GM12878 (cell line): Measurements from ENCODE around the gene CDK3. TPM values are rescaled to one million over a fixed set of nuclear protein-coding genes. Genes with fewer than 3 reads are reported as not detected.

Source experiments
- ATAC-seq: fragments of 200-7000 bp; cut with Tn5 transposase; 3 replicates; pipeline ENCODE4 v1.9.1; 2020; ENCODE audit warnings: mild to moderate bottlenecking, moderate library complexity
- BruUV-seq: library from RNA; stranded (reverse); fragments of 400-500 nt; replicated peaks from 2 replicates; lab custom pipeline; 2021; lab: Mats Ljungman, UMichigan
- CTCF ChIA-PET: fragments of 300-600 bp; sonication (Branson Sonifier 250); formaldehyde crosslinking; extraction: SDS; loops from one replicate; lab custom pipeline; 2021; ENCODE audit warnings: inconsistent platforms; lab: Yijun Ruan, JAX
- POLR2A ChIA-PET: fragments of 350-600 bp; formaldehyde crosslinking; extraction: SDS; loops from one replicate; lab custom pipeline; 2021; ENCODE audit warnings: inconsistent platforms; lab: Charles Lee
- RAD21 ChIA-PET: fragments of 300-600 bp; sonication (Branson Sonifier 250); formaldehyde crosslinking; loops from one replicate; lab custom pipeline; 2023; ENCODE audit warnings: antibody characterized with exemption; ENCODE audit not compliant: unreplicated experiment; lab: Charles Lee
- SMC1A ChIA-PET: fragments of 300-600 bp; sonication (Branson Sonifier 250); formaldehyde crosslinking; loops from one replicate; lab custom pipeline; 2023; ENCODE audit not compliant: unreplicated experiment, uncharacterized antibody; lab: Charles Lee
- DNase-seq: peaks from one replicate; pipeline ENCODE4 v3.0.0-alpha.2; 2011; ENCODE audit warnings: low read depth, low spot score
- FAIRE-seq: peaks from 3 replicates; lab custom pipeline; 2011; peaks lifted over from hg19 to GRCh38; lab: Jason Lieb, UNC
- H2AFZ ChIP-seq: 2 replicates; pipeline ENCODE4 v1.6.0; 2011; ENCODE audit warnings: low read depth, low read length, control low read depth; ENCODE audit not compliant: control insufficient read depth
- H3K27ac ChIP-seq: 2 replicates; pipeline ENCODE4 v1.5.1; 2011; ENCODE audit warnings: control low read depth; ENCODE audit not compliant: control insufficient read depth, insufficient read depth
- H3K27me3 ChIP-seq, 2 experiments: replicated peaks in 1 of 2; 2 replicates each; pipeline versions ENCODE4 v1.6.0 to v1.6.1; 2011; ENCODE audit warnings: low read length in 1 of 2; ENCODE audit not compliant: control insufficient read depth in 2 of 2, insufficient read depth in 2 of 2
- H3K36me3 ChIP-seq, 2 experiments: 2 replicates each; pipeline ENCODE4 v1.5.1; 2011; ENCODE audit warnings: low read length in 1 of 2; ENCODE audit not compliant: control insufficient read depth in 2 of 2, insufficient read depth in 2 of 2
- H3K4me1 ChIP-seq: 2 replicates; pipeline ENCODE4 v1.6.1; 2011; ENCODE audit warnings: mild to moderate bottlenecking, low read length, moderate library complexity, mixed read lengths; ENCODE audit not compliant: control insufficient read depth, insufficient read depth
- H3K4me2 ChIP-seq: 2 replicates; pipeline ENCODE4 v1.6.0; 2011; ENCODE audit warnings: control low read depth; ENCODE audit not compliant: control insufficient read depth, insufficient read depth
- H3K4me3 ChIP-seq: fragments of 200-600 bp; sonication (generic); 2 replicates; pipeline ENCODE4 v1.5.1; 2016
- H3K79me2 ChIP-seq: 2 replicates; pipeline ENCODE4 v1.6.0; 2011; ENCODE audit warnings: low read length; ENCODE audit not compliant: control insufficient read depth, insufficient read depth
- H3K9ac ChIP-seq: 2 replicates; pipeline ENCODE4 v1.8.0; 2011; ENCODE audit warnings: low read length, control low read depth, mixed read lengths; ENCODE audit not compliant: control insufficient read depth, insufficient read depth
- H3K9me3 ChIP-seq: replicated peaks from 3 replicates; pipeline ENCODE4 v1.5.1; 2011; ENCODE audit warnings: mild to moderate bottlenecking, low read length; ENCODE audit not compliant: control insufficient read depth, insufficient read depth
- H4K20me1 ChIP-seq: 2 replicates; pipeline ENCODE4 v1.6.0; 2011; ENCODE audit not compliant: control insufficient read depth, insufficient read depth
- BHLHE40 ChIP-seq, 2 experiments: fragments of 450-650 bp in 1 of 2; IDR thresholded peaks; 2 replicates each; pipeline ENCODE4 v1.6.1; 2011 to 2017; ENCODE audit warnings: low read depth in 2 of 2, borderline replicate concordance in 1 of 2, improper control_type of control experiment in 1 of 2, low read length in 1 of 2, mild to moderate bottlenecking in 1 of 2
- CBX3 ChIP-seq: fragments of 200-600 bp; sonication (generic); IDR thresholded peaks from 2 replicates; pipeline ENCODE4 v1.6.1; 2016; ENCODE audit warnings: low read depth, borderline replicate concordance
- CBX5 ChIP-seq: sonication (generic); IDR thresholded peaks from 2 replicates; pipeline ENCODE4 v1.6.1; 2016; ENCODE audit warnings: low read depth, moderate library complexity, mild to moderate bottlenecking, inconsistent platforms
- CREB1 ChIP-seq: IDR thresholded peaks from 2 replicates; pipeline ENCODE4 v1.6.1; 2012; ENCODE audit warnings: low read depth, mild to moderate bottlenecking, inconsistent platforms
- ESRRA ChIP-seq: IDR thresholded peaks from 2 replicates; pipeline ENCODE4 v1.6.1; 2012; ENCODE audit warnings: mild to moderate bottlenecking, low read length, improper control_type of control experiment
- ETV6 ChIP-seq, 2 experiments: fragments of 450-650 bp in 1 of 2; IDR thresholded peaks in 1 of 2; conservative IDR thresholded peaks in 1 of 2; 2 replicates each; pipeline ENCODE4 v1.6.1; 2014; ENCODE audit warnings: antibody characterized with exemption in 1 of 2, borderline replicate concordance in 1 of 2, low read depth in 1 of 2, mild to moderate bottlenecking in 1 of 2, moderate library complexity in 1 of 2
- HCFC1 ChIP-seq: fragments of 150-350 bp; IDR thresholded peaks from 2 replicates; pipeline ENCODE4 v1.6.1; 2014; ENCODE audit warnings: low read length
- KLF5 ChIP-seq: fragments of 450-650 bp; IDR thresholded peaks from 2 replicates; pipeline ENCODE4 v1.6.1; 2014; ENCODE audit warnings: mild to moderate bottlenecking; ENCODE audit not compliant: partially characterized antibody
- MEF2B ChIP-seq: fragments of 450-650 bp; IDR thresholded peaks from 2 replicates; pipeline ENCODE4 v1.6.1; 2018; ENCODE audit warnings: mild to moderate bottlenecking, moderate library complexity; ENCODE audit not compliant: partially characterized antibody, poor library complexity, severe bottlenecking
- MYC ChIP-seq: IDR thresholded peaks from 2 replicates; pipeline ENCODE4 v1.6.1; 2011; ENCODE audit warnings: mild to moderate bottlenecking, low read length, moderate library complexity, inconsistent platforms; ENCODE audit not compliant: insufficient read depth, insufficient replicate concordance, insufficient read length, severe bottlenecking
- PAX5 ChIP-seq: IDR thresholded peaks from 2 replicates; pipeline ENCODE4 v1.6.1; 2011; ENCODE audit warnings: low read depth, low read length, borderline replicate concordance
- POLR2A ChIP-seq: IDR thresholded peaks from 2 replicates; pipeline ENCODE4 v1.6.1; 2011; ENCODE audit warnings: low read depth, mild to moderate bottlenecking, low read length
- SPI1 ChIP-seq: IDR thresholded peaks from 2 replicates; pipeline ENCODE4 v1.6.1; 2011; ENCODE audit warnings: low read depth, mild to moderate bottlenecking, low read length, moderate library complexity, borderline replicate concordance; ENCODE audit not compliant: insufficient read depth
- SUPT20H ChIP-seq: IDR thresholded peaks from 2 replicates; pipeline ENCODE4 v1.6.1; 2011; ENCODE audit warnings: low read depth, mild to moderate bottlenecking, low read length, moderate library complexity, borderline replicate concordance; ENCODE audit not compliant: control insufficient read depth
- USF2 ChIP-seq: IDR thresholded peaks from 2 replicates; pipeline ENCODE4 v1.6.1; 2011; ENCODE audit warnings: low read depth, low read length, improper control_type of control experiment, borderline replicate concordance
- WRNIP1 ChIP-seq: IDR thresholded peaks from 2 replicates; pipeline ENCODE4 v1.6.1; 2011; ENCODE audit warnings: low read depth, low read length, improper control_type of control experiment, borderline replicate concordance
- ZNF274 ChIP-seq: IDR thresholded peaks from one replicate; pipeline ENCODE4 v1.8.0; 2011; ENCODE audit not compliant: insufficient read length, insufficient read depth
- WGBS: methylation state at CpG from one replicate; pipeline ENCODE4 v1.1.6; 2016; ENCODE audit warnings: low lambda C conversion rate; ENCODE audit not compliant: insufficient replicate concordance, insufficient coverage; ENCODE audit errors: missing lambda C conversion rate; 5-methylcytosine and 5-hydroxymethylcytosine counted together
- in situ Hi-C: fragments of 300-500 bp; cut with MboI; formaldehyde crosslinking; loops from 9 replicates; pipeline ENCODE4 v1.14.3; 2018; ENCODE audit warnings: mixed read lengths
- intact Hi-C: fragments of 100-400 bp; cut with micrococcal nuclease; formaldehyde crosslinking; loops from one replicate; pipeline ENCODE4 v1.14.2; 2022; ENCODE audit not compliant: unreplicated experiment
- polyA plus RNA-seq, 11 experiments: library from polyadenylated mRNA; depleted of rRNA in 4 of 11; unstranded in 6 of 11; stranded (reverse) in 5 of 11; fragments of >200 nt; fragmentation: Nextera tagmentation in 4 of 11; fragmentation: Illumina TruSeq in 1 of 11; extraction: Ambion mirVana in 4 of 11; extraction: Trizol in 1 of 11; gene quantifications; 1 replicate in 1 of 11; 2 replicates in 10 of 11; pipeline versions ENCODE4 v1.2.1 to v1.2.3, GENCODE V29; 2011 to 2016; ENCODE audit warnings: inconsistent platforms in 2 of 11, missing spikeins in 2 of 11, low read depth in 1 of 11
- total RNA-seq, 4 experiments: library from RNA; depleted of rRNA in 3 of 4; stranded (reverse); fragments of >200 nt in 3 of 4; fragmentation: Illumina TruSeq in 1 of 4; extraction: Trizol in 1 of 4; gene quantifications; 2 replicates each; pipeline versions ENCODE4 v1.2.1 to v1.2.3, GENCODE V29; 2013 to 2021

CDK3 gene
- total and polyA plus RNA-seq, 10 of the 15 experiments (the other 5 are each of a cell fraction or from before 2014, with no cell fraction given), result 1.1 to 7.1 (median 4.2) TPM

GRCh38 chr17:76034428-76035350, 34.0 kb downstream of the CDK3 start:
- CTCF ChIA-PET, result interaction anchor here (0.9 to 1.2 kb wide), 2 partner anchors 21 to 245 kb away, joined by 3 to 4 read pairs; no protein-coding TSS in a partner anchor
- FAIRE-seq (no peak), DNase-seq (no peak), ATAC-seq (no peak)
- POLR2A ChIA-PET, result interaction anchor here (0.6 kb wide), 1 partner anchor 87 kb away, joined by 4 read pairs; no protein-coding TSS in a partner anchor
- Histone ChIP-seq H3K36me3 (peaks cover 3 to 11% of the 10 kb centered on the region in 2 experiments), H2AFZ (no peak overlapping the region), H3K9ac (no peak overlapping the region), H4K20me1 (no peaks in the 10 kb centered on the region), H3K4me1 (no peaks in the 10 kb centered on the region), H3K4me2 (no peak overlapping the region), H3K79me2 (no peaks in the 10 kb centered on the region), H3K27ac (no peak overlapping the region), H3K9me3 (no peaks in the 10 kb centered on the region), H3K4me3 (no peak overlapping the region), H3K27me3 (no peaks in the 10 kb centered on the region)
- SMC1A ChIA-PET, result interaction anchor here (0.7 kb wide), 1 partner anchor 318 kb away, joined by 3 read pairs; no protein-coding TSS in a partner anchor
- intact Hi-C loops (no loop called here), in situ Hi-C loops (no loop called here)
- RAD21 ChIA-PET, result interaction anchor here (1.4 kb wide), 1 partner anchor 17 kb away, joined by 3 read pairs; no protein-coding TSS in a partner anchor
- TF ChIP-seq ETV6 (conservative IDR thresholded peaks at IDR 0.05 in 1 of 2, IDR thresholded peaks at IDR 0.05 in 1 of 2; ENCODE audit: borderline replicate concordance in 1 of 2, low read depth in 1 of 2), result no peak
- no peak for TF ChIP-seq PAX5
- TF ChIP-seq CBX3, result no peak
- no peak for TF ChIP-seq WRNIP1
- TF ChIP-seq SUPT20H, result no peak
- TF ChIP-seq BHLHE40 (IDR thresholded peaks at IDR 0.05; ENCODE audit: borderline replicate concordance in 1 of 2, low read depth in 2 of 2, low read length in 1 of 2), result no peak
- TF ChIP-seq ESRRA, result no peak
- TF ChIP-seq CBX5, result no peak
- TF ChIP-seq MYC, result no peak
- TF ChIP-seq SPI1, result no peak
- no peak for TF ChIP-seq USF2
- TF ChIP-seq MEF2B, result no peak
- TF ChIP-seq CREB1, result no peak
- no peak for TF ChIP-seq POLR2A
- no peak for TF ChIP-seq ZNF274
- no peak for TF ChIP-seq HCFC1
- no peak for TF ChIP-seq KLF5
- WGBS, result 83% methylated on average over 13 of the region's 13 CpGs
- no TSS peak for BruUV-seq
